PFSK-1 (cell line): ENCODE measurements around the gene DPEP1.

Experiments
- FOXP2 ChIP-seq: optimal IDR thresholded peaks from 2 replicates; pipeline ENCODE3; 2011; ENCODE audit warnings: borderline replicate concordance, control low read depth, inconsistent platforms; ENCODE audit not compliant: insufficient read depth; ENCODE audit errors: extremely low read length, extremely low read depth
- POLR2AphosphoS5 ChIP-seq: IDR thresholded peaks from 2 replicates; pipeline ENCODE4 v1.6.1; 2012; ENCODE audit warnings: low read depth, mild to moderate bottlenecking, control low read depth, low read length, moderate library complexity
- REST ChIP-seq, 2 experiments: IDR thresholded peaks; 2 replicates each; pipeline versions ENCODE4 v1.6.1 to v1.8.0; 2011 to 2012; ENCODE audit warnings: low read depth in 2 of 2, low read length in 2 of 2, control low read depth in 1 of 2, inconsistent platforms in 1 of 2, mild to moderate bottlenecking in 1 of 2, moderate library complexity in 1 of 2; ENCODE audit not compliant: insufficient read depth in 1 of 2
- SIN3A ChIP-seq: IDR thresholded peaks from 2 replicates; pipeline ENCODE4 v1.6.1; 2012; ENCODE audit warnings: mild to moderate bottlenecking, low read length, moderate library complexity, borderline replicate concordance; ENCODE audit not compliant: insufficient read depth
- TAF1 ChIP-seq: IDR thresholded peaks from 2 replicates; pipeline ENCODE4 v1.6.1; 2012; ENCODE audit warnings: low read length, control low read depth, borderline replicate concordance; ENCODE audit not compliant: insufficient read depth

The DPEP1 gene

DNA sequence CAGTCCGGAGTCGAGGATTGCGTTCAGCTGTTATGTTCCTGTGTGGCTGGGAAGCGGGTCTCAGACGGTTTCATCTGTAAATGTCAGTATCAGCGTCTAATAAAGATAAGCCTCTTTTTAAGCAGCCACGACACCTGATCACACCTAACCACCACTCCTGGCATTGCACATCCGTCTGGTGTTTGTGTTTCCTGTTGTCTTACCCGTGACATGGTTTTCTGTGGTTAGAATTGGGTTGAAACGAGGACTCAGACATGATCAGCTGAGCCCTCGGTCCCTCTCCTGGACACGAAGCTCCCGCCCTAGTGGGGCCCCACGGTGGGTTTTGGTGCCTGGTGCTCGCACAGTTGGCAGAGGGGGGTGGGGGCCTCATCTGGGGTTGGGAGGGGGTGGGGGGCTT lies 19.6 kb upstream of the DPEP1 start:
- TF ChIP-seq REST (IDR thresholded peaks at IDR 0.05; ENCODE audit: insufficient read depth in 1 of 2, low read depth in 2 of 2, low read length in 2 of 2) (no peak), FOXP2 (no peak), TAF1 (no peak), SIN3A (no peak), POLR2AphosphoS5 (no peak)

DNA sequence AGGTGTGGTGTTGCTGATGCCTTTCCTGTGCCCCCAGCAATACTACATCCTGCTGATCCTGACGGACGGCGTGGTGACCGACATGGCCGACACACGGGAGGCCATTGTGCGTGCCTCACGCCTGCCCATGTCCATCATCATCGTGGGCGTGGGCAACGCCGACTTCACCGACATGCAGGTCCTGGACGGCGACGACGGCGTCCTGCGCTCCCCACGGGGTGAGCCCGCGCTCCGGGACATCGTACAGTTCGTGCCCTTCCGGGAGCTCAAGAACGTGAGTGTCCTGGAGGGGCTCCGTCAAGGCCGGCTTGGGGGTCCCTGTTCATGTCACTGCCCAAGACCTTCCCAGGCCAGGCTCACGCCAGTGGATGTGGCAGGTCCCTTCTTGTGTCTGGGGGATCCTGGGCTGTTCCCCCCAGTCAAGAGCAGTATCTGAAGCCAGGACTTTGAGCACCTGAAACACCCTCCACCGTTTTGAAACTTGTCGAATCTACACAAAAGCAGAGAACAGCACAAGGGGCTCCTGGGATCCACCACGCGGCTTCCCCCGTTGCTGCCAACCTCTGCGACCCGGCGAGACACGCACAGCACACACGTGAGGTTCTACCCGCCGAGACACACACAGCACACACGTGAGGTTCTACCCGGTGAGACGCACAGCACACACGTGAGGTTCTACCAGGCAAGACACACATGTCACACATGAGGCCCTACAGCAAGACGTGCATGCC lies 17.9 kb upstream of the DPEP1 start:
- TF ChIP-seq FOXP2 (no peak), SIN3A (no peak), REST (IDR thresholded peaks at IDR 0.05; ENCODE audit: insufficient read depth in 1 of 2, low read depth in 2 of 2, low read length in 2 of 2) (no peak), POLR2AphosphoS5 (no peak), TAF1 (no peak)

GRCh38 chr16:89596061-89596689 lies 17.3 kb upstream of the DPEP1 start:
- TF ChIP-seq REST (IDR thresholded peaks at IDR 0.05; ENCODE audit: insufficient read depth in 1 of 2, low read depth in 2 of 2, low read length in 2 of 2) (no peak), SIN3A (no peak), FOXP2 (no peak), POLR2AphosphoS5 (no peak), TAF1 (no peak)

GRCh38 chr16:89596957-89597649 lies 16.3 kb upstream of the DPEP1 start:
- no peak for TF ChIP-seq REST (IDR thresholded peaks at IDR 0.05; ENCODE audit: insufficient read depth in 1 of 2, low read depth in 2 of 2, low read length in 2 of 2)
- TF ChIP-seq TAF1 = no peak
- no peak for TF ChIP-seq FOXP2
- TF ChIP-seq SIN3A = no peak
- TF ChIP-seq POLR2AphosphoS5 = no peak
